HG03342 (cell line): ENCODE measurements around the gene IRF7.

Source experiments
- ATAC-seq: cut with Tn5 transposase; IDR thresholded peaks from one replicate; pipeline ENCODE4 v1.9.1; 2021; ENCODE audit warnings: mild to moderate bottlenecking, moderate library complexity; ENCODE audit not compliant: unreplicated experiment

Gene IRF7

GRCh38 chr11:565921-566509 lies 49.7 kb downstream of the IRF7 start:
- ATAC-seq, result no peak

GRCh38 chr11:563812-564578 lies 51.8 kb downstream of the IRF7 start:
- no peak for ATAC-seq

- no peak for ATAC-seq
These were observed 52.5 kb downstream of the IRF7 start for GRCh38 chr11:563066-563811.
